Astrocyte of the spinal cord (primary cell): Measurements from ENCODE around the gene KAT7.

Experiments used
- DNase-seq: peaks from one replicate; pipeline ENCODE4 v3.0.0; 2011; ENCODE audit warnings: low read depth, low spot score
- H3K4me3 ChIP-seq: 2 replicates; pipeline ENCODE4 v1.5.1; 2011; ENCODE audit warnings: low read depth, mild to moderate bottlenecking, low read length, moderate library complexity
- in situ Hi-C: cut with HindIII; loops from 2 replicates; pipeline ENCODE4 v1.10.0; 2017; ENCODE audit warnings: low sequenced_read_pairs
- TF ChIP-seq, protein P1 (sequence below): IDR thresholded peaks from 2 replicates; pipeline ENCODE4 v1.5.1; 2012; ENCODE audit warnings: low read depth, mild to moderate bottlenecking, low read length, inconsistent platforms

Gene KAT7

DNA sequence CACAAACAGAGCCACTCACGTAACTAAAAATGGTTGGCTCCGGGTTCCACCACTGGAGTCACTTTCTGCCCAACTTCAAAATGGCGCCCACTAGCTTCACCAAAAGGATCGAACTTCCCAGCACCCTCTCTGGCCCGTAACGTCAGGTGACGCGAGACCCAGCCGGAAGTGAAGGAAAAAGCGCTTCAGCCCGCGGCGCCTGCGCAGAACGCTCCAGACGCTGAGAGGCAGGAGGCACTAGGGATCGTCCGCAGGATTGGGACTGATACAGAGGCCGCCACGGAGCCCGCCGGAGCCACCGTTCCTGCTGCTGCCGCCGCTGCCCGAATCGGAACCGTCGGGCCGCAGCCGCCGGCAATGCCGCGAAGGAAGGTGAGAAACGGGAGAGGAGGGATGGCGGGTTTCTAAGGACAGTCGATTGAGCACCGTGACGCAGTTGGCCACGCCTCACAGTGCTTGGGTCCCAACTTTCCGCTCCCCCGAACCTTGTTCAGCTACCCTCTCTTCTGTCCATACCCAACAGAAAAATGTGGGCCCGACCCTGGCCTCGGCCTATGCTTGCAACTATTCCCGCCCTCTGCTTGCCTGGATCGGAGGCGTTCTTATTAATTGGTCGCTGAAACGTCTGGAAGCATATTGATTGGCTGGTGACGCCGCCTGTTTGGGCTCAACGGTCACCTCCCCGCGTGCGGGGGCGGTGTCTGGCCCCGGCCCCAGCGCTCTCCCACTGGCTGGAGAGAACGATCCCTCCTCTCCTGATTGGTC is at the start of gene KAT7:
TSS of gene KAT7 (plus strand) at position 204 of the 765 bp plus-strand sequence. CDS start at position 358, 154 bp downstream.
- TF ChIP-seq, protein P1, sequence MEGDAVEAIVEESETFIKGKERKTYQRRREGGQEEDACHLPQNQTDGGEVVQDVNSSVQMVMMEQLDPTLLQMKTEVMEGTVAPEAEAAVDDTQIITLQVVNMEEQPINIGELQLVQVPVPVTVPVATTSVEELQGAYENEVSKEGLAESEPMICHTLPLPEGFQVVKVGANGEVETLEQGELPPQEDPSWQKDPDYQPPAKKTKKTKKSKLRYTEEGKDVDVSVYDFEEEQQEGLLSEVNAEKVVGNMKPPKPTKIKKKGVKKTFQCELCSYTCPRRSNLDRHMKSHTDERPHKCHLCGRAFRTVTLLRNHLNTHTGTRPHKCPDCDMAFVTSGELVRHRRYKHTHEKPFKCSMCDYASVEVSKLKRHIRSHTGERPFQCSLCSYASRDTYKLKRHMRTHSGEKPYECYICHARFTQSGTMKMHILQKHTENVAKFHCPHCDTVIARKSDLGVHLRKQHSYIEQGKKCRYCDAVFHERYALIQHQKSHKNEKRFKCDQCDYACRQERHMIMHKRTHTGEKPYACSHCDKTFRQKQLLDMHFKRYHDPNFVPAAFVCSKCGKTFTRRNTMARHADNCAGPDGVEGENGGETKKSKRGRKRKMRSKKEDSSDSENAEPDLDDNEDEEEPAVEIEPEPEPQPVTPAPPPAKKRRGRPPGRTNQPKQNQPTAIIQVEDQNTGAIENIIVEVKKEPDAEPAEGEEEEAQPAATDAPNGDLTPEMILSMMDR, result no peak
- in situ Hi-C loops, result no loop called here
- peak within 1 kb of the TSS; percentile 98 for H3K4me3 ChIP-seq
- DNase-seq, result peak; percentile 100

DNA sequence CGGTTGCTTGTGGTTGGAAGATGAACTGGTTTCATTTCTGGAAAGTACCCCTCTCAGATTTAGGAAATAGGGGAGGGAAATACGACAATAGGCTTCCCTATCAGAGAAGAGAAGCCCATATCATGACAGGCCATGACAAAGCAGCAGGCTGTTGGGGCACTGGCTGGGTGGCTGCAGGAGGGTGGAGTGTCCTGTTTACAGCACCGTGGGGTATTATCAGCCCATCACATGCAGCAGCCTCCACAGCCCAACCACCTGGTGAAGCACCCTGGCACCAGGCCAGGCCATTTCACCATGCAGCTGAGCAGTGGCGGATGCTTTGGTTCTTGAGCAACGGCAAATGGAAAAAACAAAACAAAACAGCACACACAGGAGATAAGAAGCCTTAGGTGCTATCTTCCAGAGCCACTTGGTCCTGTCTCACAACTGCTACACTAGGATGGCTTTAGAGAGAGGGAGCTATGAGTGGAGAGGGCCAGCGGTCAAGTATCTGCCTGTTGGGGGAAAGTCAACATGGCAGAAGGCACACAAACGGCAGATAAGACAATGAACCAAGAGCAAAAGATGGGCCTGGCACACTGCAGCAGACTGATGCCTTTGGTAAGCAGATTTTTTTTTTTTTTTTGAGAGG is 48.7 kb upstream of the KAT7 start:
- DNase-seq, result no peak
- TF ChIP-seq, protein P1, result no peak
- in situ Hi-C loops, result no loop called here
- no peak overlapping the region for H3K4me3 ChIP-seq

DNA sequence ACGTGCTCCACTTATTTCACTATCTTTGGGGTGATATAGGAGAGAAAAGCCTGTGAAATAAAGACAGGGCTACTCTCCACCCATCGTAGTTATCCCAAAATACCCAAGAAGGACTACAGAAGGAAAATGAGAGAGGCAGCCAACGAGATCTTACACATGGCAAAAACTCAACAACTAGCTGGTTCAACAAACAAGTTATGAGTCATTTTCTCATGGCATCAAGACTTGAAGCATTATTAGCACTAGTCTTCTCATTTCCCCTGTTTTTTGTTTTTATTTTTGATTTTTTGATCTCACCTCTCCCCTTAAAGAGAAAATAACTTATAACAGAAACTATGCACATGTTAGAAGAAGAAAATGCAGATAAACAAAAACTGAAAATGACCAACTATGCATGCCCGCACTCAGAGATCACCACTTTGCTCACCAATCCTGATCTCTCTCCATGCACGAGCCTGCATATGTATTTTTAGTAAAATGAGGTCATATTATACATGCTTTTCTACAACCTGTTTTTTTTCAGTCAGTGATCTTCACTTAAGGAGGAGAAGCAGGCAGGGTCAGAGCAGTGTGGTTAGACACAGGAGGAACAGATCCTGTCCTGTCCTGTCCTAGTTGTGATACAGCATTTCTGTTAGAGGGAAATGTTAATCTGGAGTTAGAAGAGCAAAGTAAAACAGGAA is 47.3 kb upstream of the KAT7 start:
- no peak overlapping the region for H3K4me3 ChIP-seq
- TF ChIP-seq, protein P1, result no peak
- in situ Hi-C loops, result no loop called here
- no peak for DNase-seq

DNA sequence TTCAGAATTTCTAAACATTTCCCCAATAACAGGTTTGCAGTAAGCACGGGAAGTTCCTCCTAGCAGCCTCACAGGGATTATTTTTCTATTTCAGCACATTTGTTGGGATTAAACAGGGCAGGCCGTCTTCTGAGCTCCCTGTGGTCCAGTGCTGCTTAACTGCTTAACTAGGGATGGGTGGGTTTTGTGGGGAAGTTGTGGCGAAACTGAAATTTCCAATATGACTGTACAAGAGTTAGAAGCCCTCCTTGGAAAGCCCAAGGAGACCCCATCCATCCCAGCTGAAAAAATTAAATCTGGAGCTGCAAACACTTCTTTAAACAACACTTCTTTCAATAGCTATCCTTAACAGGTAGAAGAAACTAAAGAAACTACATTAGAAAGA is 46.8 kb upstream of the KAT7 start:
- no peak overlapping the region for H3K4me3 ChIP-seq
- TF ChIP-seq, protein P1, result no peak
- DNase-seq, result no peak
- in situ Hi-C loops, result no loop called here

DNA sequence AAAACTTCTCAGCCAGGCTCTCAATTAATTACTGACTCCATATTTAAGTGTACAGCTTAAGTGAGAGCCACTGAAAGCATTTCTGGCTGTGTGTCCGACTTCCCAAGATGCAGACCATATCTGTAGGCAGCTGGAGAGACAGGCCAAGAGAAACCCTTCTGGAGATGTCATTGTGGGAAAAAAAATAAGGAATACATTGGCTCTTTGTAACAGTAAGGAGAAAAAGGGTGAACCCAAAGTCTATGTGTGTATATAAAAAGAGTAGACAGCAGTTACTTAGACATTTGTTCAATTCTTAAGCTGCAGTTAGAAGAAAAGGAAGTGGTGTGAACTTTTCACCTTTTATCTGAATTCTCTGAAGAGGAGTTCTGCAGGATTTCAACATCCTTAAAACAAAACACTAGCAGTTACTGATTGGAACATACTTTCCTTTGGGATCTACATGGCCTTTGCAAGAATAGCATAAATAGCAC is 46.3 kb upstream of the KAT7 start:
- no peak overlapping the region for H3K4me3 ChIP-seq
- no peak for DNase-seq
- TF ChIP-seq, protein P1, result no peak
- in situ Hi-C loops, result no loop called here
